GM19463 (cell line): ENCODE data around the gene SLC9A9.

Experiments
- ATAC-seq: cut with Tn5 transposase; IDR thresholded peaks from one replicate; pipeline ENCODE4 v1.9.1; 2021; ENCODE audit warnings: mild to moderate bottlenecking, moderate library complexity; ENCODE audit not compliant: unreplicated experiment

The SLC9A9 gene

GRCh38 chr3:143764840-143765239 is 83.4 kb downstream of the SLC9A9 start:
- ATAC-seq, result no peak

- no peak for ATAC-seq
Measured at GRCh38 chr3:143763564-143764162, 84.6 kb downstream of the SLC9A9 start.

GRCh38 chr3:143757691-143758090 is 90.6 kb downstream of the SLC9A9 start:
- ATAC-seq, result no peak

- ATAC-seq, result no peak
Measured at GRCh38 chr3:143755978-143756377, 92.3 kb downstream of the SLC9A9 start.

GRCh38 chr3:143754090-143754489 is 94.2 kb downstream of the SLC9A9 start:
- no peak for ATAC-seq

GRCh38 chr3:143753456-143753855 is 94.8 kb downstream of the SLC9A9 start:
- ATAC-seq, result no peak

- ATAC-seq, result no peak
Measured at GRCh38 chr3:143753006-143753405, 95.3 kb downstream of the SLC9A9 start.

GRCh38 chr3:143751643-143752178 is 96.6 kb downstream of the SLC9A9 start:
- no peak for ATAC-seq

- ATAC-seq, result no peak
Measured at GRCh38 chr3:143750841-143751240, 97.4 kb downstream of the SLC9A9 start.

- ATAC-seq, result no peak
Measured at GRCh38 chr3:143749926-143750325, 98.3 kb downstream of the SLC9A9 start.

- ATAC-seq, result no peak
Measured at GRCh38 chr3:143737065-143737464, 111.2 kb downstream of the SLC9A9 start.

- ATAC-seq, result no peak
Measured at GRCh38 chr3:143736205-143736997, 111.9 kb downstream of the SLC9A9 start.

- no peak for ATAC-seq
Measured at GRCh38 chr3:143731776-143732175, 116.5 kb downstream of the SLC9A9 start.

GRCh38 chr3:143731320-143731719 is 116.9 kb downstream of the SLC9A9 start:
- ATAC-seq, result no peak

GRCh38 chr3:143727391-143727790 is 120.9 kb downstream of the SLC9A9 start:
- no peak for ATAC-seq

GRCh38 chr3:143726727-143727126 is 121.5 kb downstream of the SLC9A9 start:
- no peak for ATAC-seq

- no peak for ATAC-seq
Measured at GRCh38 chr3:143720381-143720780, 127.9 kb downstream of the SLC9A9 start.

- no peak for ATAC-seq
Measured at GRCh38 chr3:143718463-143718862, 129.8 kb downstream of the SLC9A9 start.

- ATAC-seq, result no peak
Measured at GRCh38 chr3:143716731-143717130, 131.5 kb downstream of the SLC9A9 start.

GRCh38 chr3:143712522-143712921 is 135.7 kb downstream of the SLC9A9 start:
- ATAC-seq, result no peak

- ATAC-seq, result no peak
Measured at GRCh38 chr3:143707848-143708247, 140.4 kb downstream of the SLC9A9 start.

- ATAC-seq, result no peak
Measured at GRCh38 chr3:143700431-143700975, 147.8 kb downstream of the SLC9A9 start.
